Osteocyte (in vitro differentiated cells): ENCODE data around the gene ASTN2. TPM values are rescaled to one million over a fixed set of nuclear protein-coding genes. Genes with fewer than 3 reads are reported as not detected.

Experiments used
- DNase-seq: peaks from one replicate; pipeline ENCODE4 v3.0.0; 2021; ENCODE audit warnings: mixed read lengths; ENCODE audit not compliant: unreplicated experiment; ENCODE audit errors: extremely low spot score
- H3K27ac Mint-ChIP-seq: one replicate; pipeline ENCODE4 v1.8.0; 2021; ENCODE audit warnings: mild to moderate bottlenecking, mixed read lengths; ENCODE audit not compliant: unreplicated experiment
- H3K27me3 Mint-ChIP-seq: one replicate; pipeline ENCODE4 v1.8.0; 2021; ENCODE audit warnings: mixed read lengths; ENCODE audit not compliant: unreplicated experiment
- H3K36me3 Mint-ChIP-seq: one replicate; pipeline ENCODE4 v1.8.0; 2021; ENCODE audit warnings: mixed read lengths; ENCODE audit not compliant: unreplicated experiment
- H3K4me1 Mint-ChIP-seq: one replicate; pipeline ENCODE4 v1.8.0; 2021; ENCODE audit warnings: mixed read lengths; ENCODE audit not compliant: unreplicated experiment
- H3K4me3 Mint-ChIP-seq: one replicate; pipeline ENCODE4 v1.8.0; 2021; ENCODE audit warnings: mild to moderate bottlenecking, moderate library complexity, mixed read lengths; ENCODE audit not compliant: unreplicated experiment
- H3K9me3 Mint-ChIP-seq: one replicate; pipeline ENCODE4 v1.8.0; 2021; ENCODE audit warnings: mixed read lengths; ENCODE audit not compliant: unreplicated experiment
- CTCF ChIP-seq: fragments of 200-600 bp; sonication (generic); IDR thresholded peaks from 2 replicates; pipeline ENCODE4 v1.5.0; 2021; ENCODE audit warnings: antibody characterized with exemption, mild to moderate bottlenecking, moderate library complexity
- total RNA-seq: library from RNA; stranded (reverse); gene quantifications from 2 replicates; pipeline ENCODE4 v1.2.1, GENCODE V29; 2021

ASTN2 gene
- total RNA-seq, 1 donor from 2014 or later: 2.3 TPM

GRCh38 chr9:116736399-116737151 lies 678.3 kb downstream of the ASTN2 start:
- Mint-ChIP-seq H3K4me3 (no peak overlapping the region), H3K4me1 (peaks cover 9% of the 10 kb centered on the region), H3K36me3 (no peaks in the 10 kb centered on the region), H3K27ac (no peak overlapping the region), H3K27me3 (peaks cover 44% of the 10 kb centered on the region), H3K9me3 (no peaks in the 10 kb centered on the region)
- DNase-seq: no peak
- no peak for TF ChIP-seq CTCF

GRCh38 chr9:116733010-116733641 lies 681.7 kb downstream of the ASTN2 start:
- Mint-ChIP-seq H3K9me3 (no peaks in the 10 kb centered on the region), H3K4me3 (no peak overlapping the region), H3K36me3 (no peaks in the 10 kb centered on the region), H3K4me1 (peaks cover 9% of the 10 kb centered on the region), H3K27me3 (peaks cover 40% of the 10 kb centered on the region), H3K27ac (no peak overlapping the region)
- no peak for TF ChIP-seq CTCF
- DNase-seq: no peak

- Mint-ChIP-seq H3K27me3 (peaks cover 31% of the 10 kb centered on the region), H3K4me1 (no peaks in the 10 kb centered on the region), H3K27ac (no peak overlapping the region), H3K4me3 (no peak overlapping the region), H3K36me3 (no peaks in the 10 kb centered on the region), H3K9me3 (no peaks in the 10 kb centered on the region)
- DNase-seq: no peak
- TF ChIP-seq CTCF: no peak
Measured at GRCh38 chr9:116726602-116727001, 688.3 kb downstream of the ASTN2 start.

GRCh38 chr9:116724123-116724522 lies 690.7 kb downstream of the ASTN2 start:
- H3K36me3 Mint-ChIP-seq: no peaks in the 10 kb centered on the region
- no peak overlapping the region for H3K4me3 Mint-ChIP-seq
- peaks cover 22% of the 10 kb centered on the region for H3K27me3 Mint-ChIP-seq
- no peak overlapping the region for H3K27ac Mint-ChIP-seq
- TF ChIP-seq CTCF: no peak
- DNase-seq: no peak
- H3K4me1 Mint-ChIP-seq: no peaks in the 10 kb centered on the region
- H3K9me3 Mint-ChIP-seq: peaks cover 5% of the 10 kb centered on the region

GRCh38 chr9:116721944-116722343 lies 692.9 kb downstream of the ASTN2 start:
- peaks cover 9% of the 10 kb centered on the region for H3K27me3 Mint-ChIP-seq
- peaks cover 11% of the 10 kb centered on the region for H3K4me1 Mint-ChIP-seq

More at GRCh38 chr9:116721944-116722343, 692.9 kb downstream of the ASTN2 start:
- TF ChIP-seq CTCF: no peak
- Mint-ChIP-seq H3K36me3 (no peaks in the 10 kb centered on the region), H3K4me3 (no peak overlapping the region), H3K9me3 (peaks cover 5% of the 10 kb centered on the region), H3K27ac (no peak overlapping the region)
- no peak for DNase-seq
